ENCODE results near the gene WBP1L.

WBP1L gene

DNA sequence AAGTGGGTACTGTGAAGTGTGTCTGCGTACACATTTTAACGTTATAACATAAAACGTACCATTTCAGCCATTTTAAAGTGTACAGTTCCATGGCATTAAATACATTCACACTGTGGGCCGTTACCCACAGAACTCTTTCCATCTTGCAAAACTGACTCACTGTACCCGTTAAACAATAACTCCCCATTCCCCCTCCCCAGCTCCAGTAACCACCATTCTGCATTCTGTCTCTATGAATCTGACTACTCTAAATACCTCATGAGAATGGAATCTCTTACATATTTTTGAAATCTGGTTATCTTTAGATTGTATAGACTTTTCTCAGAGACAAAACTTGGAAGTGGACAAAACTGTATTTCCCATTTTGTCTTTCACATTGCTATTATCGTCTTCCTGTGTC, 38.8 kb upstream of the WBP1L start:
- H3K79me2 ChIP-seq (ENCODE audit: control insufficient read depth, low read length) = peaks cover 46% of the 10 kb centered on the region
- H3K4me3 ChIP-seq (ENCODE audit: low read length) = no peak overlapping the region
- H3K9me2 ChIP-seq (replicated peaks; ENCODE audit: control insufficient read depth, low read length) = no peaks in the 10 kb centered on the region
- H3K4me2 ChIP-seq (ENCODE audit: low read length) = peak overlapping the region; percentile 41; the same call in 1 of the 2 replicates
- peaks cover 13% of the 10 kb centered on the region for H3K36me3 ChIP-seq (ENCODE audit: control insufficient read depth, low read length)
- peaks cover 21% of the 10 kb centered on the region for H3K4me1 ChIP-seq (ENCODE audit: control insufficient read depth, low read length)
- H4K20me1 ChIP-seq (ENCODE audit: control insufficient read depth, insufficient read depth, low read depth, low read length) = no peaks in the 10 kb centered on the region
- TF ChIP-seq EZH2phosphoT487 (IDR thresholded peaks at IDR 0.05; ENCODE audit: borderline replicate concordance, low read length) = no peak
- TF ChIP-seq, protein P1, sequence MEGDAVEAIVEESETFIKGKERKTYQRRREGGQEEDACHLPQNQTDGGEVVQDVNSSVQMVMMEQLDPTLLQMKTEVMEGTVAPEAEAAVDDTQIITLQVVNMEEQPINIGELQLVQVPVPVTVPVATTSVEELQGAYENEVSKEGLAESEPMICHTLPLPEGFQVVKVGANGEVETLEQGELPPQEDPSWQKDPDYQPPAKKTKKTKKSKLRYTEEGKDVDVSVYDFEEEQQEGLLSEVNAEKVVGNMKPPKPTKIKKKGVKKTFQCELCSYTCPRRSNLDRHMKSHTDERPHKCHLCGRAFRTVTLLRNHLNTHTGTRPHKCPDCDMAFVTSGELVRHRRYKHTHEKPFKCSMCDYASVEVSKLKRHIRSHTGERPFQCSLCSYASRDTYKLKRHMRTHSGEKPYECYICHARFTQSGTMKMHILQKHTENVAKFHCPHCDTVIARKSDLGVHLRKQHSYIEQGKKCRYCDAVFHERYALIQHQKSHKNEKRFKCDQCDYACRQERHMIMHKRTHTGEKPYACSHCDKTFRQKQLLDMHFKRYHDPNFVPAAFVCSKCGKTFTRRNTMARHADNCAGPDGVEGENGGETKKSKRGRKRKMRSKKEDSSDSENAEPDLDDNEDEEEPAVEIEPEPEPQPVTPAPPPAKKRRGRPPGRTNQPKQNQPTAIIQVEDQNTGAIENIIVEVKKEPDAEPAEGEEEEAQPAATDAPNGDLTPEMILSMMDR (IDR thresholded peaks at IDR 0.05; ENCODE audit: low read depth, low read length, poor library complexity, severe bottlenecking) = no peak
- H3K27ac ChIP-seq (ENCODE audit: low read depth, low read length) = no peak overlapping the region
- H3K27me3 ChIP-seq (ENCODE audit: control insufficient read depth, low read length) = no peaks in the 10 kb centered on the region
- H3K9me3 ChIP-seq (ENCODE audit: control insufficient read depth, insufficient read depth, low read length) = no peaks in the 10 kb centered on the region
- H3F3A ChIP-seq (ENCODE audit: control insufficient read depth, insufficient read depth) = 0 out of 2 replicates have a peak, but pooled peaks cover 4% of the 10 kb centered on the region

DNA sequence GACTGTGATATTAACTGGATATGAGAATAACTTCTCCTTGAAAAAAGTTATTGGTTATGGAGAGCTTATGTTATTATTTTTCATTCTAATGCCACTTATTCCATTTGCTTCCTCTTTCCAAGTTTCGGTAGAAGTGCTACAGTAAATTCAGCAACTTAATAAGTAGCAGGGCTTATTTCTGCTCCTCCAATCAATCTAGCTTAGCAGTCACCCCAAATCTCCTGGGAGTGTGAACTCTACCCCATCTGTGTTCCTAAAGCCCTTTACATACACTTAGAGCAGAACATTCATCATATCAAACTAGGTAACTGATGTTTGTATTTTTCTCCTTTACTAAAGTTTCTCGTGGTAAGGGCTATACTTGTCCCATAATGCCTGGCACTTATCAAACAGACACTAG, 38.2 kb upstream of the WBP1L start:
- Histone ChIP-seq H3F3A (ENCODE audit: control insufficient read depth, insufficient read depth) (0 out of 2 replicates have a peak, but pooled peaks cover 8% of the 10 kb centered on the region), H3K36me3 (ENCODE audit: control insufficient read depth, low read length) (peaks cover 13% of the 10 kb centered on the region)

DNA sequence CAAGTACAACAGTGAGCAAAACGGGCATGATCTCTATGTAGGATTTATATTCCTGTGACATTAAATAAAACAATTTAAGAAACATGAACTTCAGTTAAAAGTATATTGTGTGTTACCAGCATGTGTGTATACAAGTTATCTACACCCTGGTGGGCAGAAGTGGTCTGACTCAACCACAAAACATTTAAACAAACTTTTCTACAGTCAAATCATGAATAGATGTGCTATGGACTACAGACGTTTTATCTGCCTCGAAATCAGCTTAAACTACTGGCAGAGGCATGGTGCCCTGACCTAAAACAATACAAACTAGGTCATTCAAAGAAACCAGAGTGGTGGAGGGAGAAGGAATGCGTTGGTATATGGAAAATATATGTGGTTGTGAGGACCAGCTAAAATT, 33.1 kb upstream of the WBP1L start:
- H3K36me3 ChIP-seq (ENCODE audit: control insufficient read depth, low read length) = peaks cover 6% of the 10 kb centered on the region; the same call in 1 of the 2 replicates
- H3K4me3 ChIP-seq (ENCODE audit: low read length) = peak overlapping the region; percentile 52
- H3K4me2 ChIP-seq (ENCODE audit: low read length) = peak overlapping the region; percentile 84
- peak overlapping the region; percentile 88 for H3K27ac ChIP-seq (ENCODE audit: low read depth, low read length)
- TF ChIP-seq, protein P1 (IDR thresholded peaks at IDR 0.05; ENCODE audit: low read depth, low read length, poor library complexity, severe bottlenecking) = no peak
- no peak for TF ChIP-seq EZH2phosphoT487 (IDR thresholded peaks at IDR 0.05; ENCODE audit: borderline replicate concordance, low read length)
- peaks cover 48% of the 10 kb centered on the region for H3K4me1 ChIP-seq (ENCODE audit: control insufficient read depth, low read length)
- peaks cover 13% of the 10 kb centered on the region for H3F3A ChIP-seq (ENCODE audit: control insufficient read depth, insufficient read depth)
- H3K79me2 ChIP-seq (ENCODE audit: control insufficient read depth, low read length) = peaks cover 85% of the 10 kb centered on the region
- H3K9me3 ChIP-seq (ENCODE audit: control insufficient read depth, insufficient read depth, low read length) = no peaks in the 10 kb centered on the region
- H3K9me2 ChIP-seq (replicated peaks; ENCODE audit: control insufficient read depth, low read length) = no peaks in the 10 kb centered on the region
- H3K27me3 ChIP-seq (ENCODE audit: control insufficient read depth, low read length) = no peaks in the 10 kb centered on the region
- no peaks in the 10 kb centered on the region for H4K20me1 ChIP-seq (ENCODE audit: control insufficient read depth, insufficient read depth, low read depth, low read length)

More for the DNA sequence above, 38.2 kb upstream of the WBP1L start:
- H3K79me2 ChIP-seq (ENCODE audit: control insufficient read depth, low read length) = peaks cover 52% of the 10 kb centered on the region
- TF ChIP-seq EZH2phosphoT487 (IDR thresholded peaks at IDR 0.05; ENCODE audit: borderline replicate concordance, low read length) = no peak
- TF ChIP-seq, protein P1 (IDR thresholded peaks at IDR 0.05; ENCODE audit: low read depth, low read length, poor library complexity, severe bottlenecking) = no peak
- H3K27me3 ChIP-seq (ENCODE audit: control insufficient read depth, low read length) = no peaks in the 10 kb centered on the region
- H3K4me3 ChIP-seq (ENCODE audit: low read length) = no peak overlapping the region
- no peak overlapping the region for H3K27ac ChIP-seq (ENCODE audit: low read depth, low read length)
- H3K4me2 ChIP-seq (ENCODE audit: low read length) = peak overlapping the region; percentile 41
- no peaks in the 10 kb centered on the region for H3K9me2 ChIP-seq (replicated peaks; ENCODE audit: control insufficient read depth, low read length)
- peaks cover 27% of the 10 kb centered on the region for H3K4me1 ChIP-seq (ENCODE audit: control insufficient read depth, low read length)
- H3K9me3 ChIP-seq (ENCODE audit: control insufficient read depth, insufficient read depth, low read length) = no peaks in the 10 kb centered on the region
- no peaks in the 10 kb centered on the region for H4K20me1 ChIP-seq (ENCODE audit: control insufficient read depth, insufficient read depth, low read depth, low read length)

Data from DOHH2 (cell line).